ENCODE results near the gene CACNA1S. TPM values are rescaled to one million over a fixed set of nuclear protein-coding genes. Genes with fewer than 3 reads are reported as not detected.

The CACNA1S gene
- 0.15 and 0.24 TPM in 2 replicates for total RNA-seq (2014; rRNA removed; shearing (Covaris generic))

- H3K4me3 ChIP-seq: no peak within 1 kb of the TSS
- H3K27me3 ChIP-seq: no peaks in the 10 kb centered on the region
- no peak within 1 kb of the TSS for H3K27ac ChIP-seq
- DNase-seq: peak; percentile 78 to 83
- peaks cover 10% of the 10 kb centered on the region for H3K4me1 ChIP-seq
- H3K36me3 ChIP-seq: no peaks in the 10 kb centered on the region
- 0 out of 2 replicates have a peak, but pooled peaks cover 3% of the 10 kb centered on the region for H3K9me3 ChIP-seq (replicated peaks)
Measured at GRCh38 chr1:201112173-201112731, at the start of gene CACNA1S. TSS of gene CACNA1S (minus strand) at chr1:201112426. CDS start at chr1:201112339, 87 bp downstream.

GRCh38 chr1:201157949-201158348, 45.7 kb upstream of the CACNA1S start:
- DNase-seq: no peak
- peaks cover 8% of the 10 kb centered on the region; the same call in 1 of the 2 replicates for H3K4me1 ChIP-seq
- H3K4me3 ChIP-seq: no peak overlapping the region
- H3K27ac ChIP-seq: no peak overlapping the region
- no peaks in the 10 kb centered on the region for H3K36me3 ChIP-seq
- H3K27me3 ChIP-seq: no peaks in the 10 kb centered on the region
- peaks cover 3% of the 10 kb centered on the region; the same call in 1 of the 2 replicates for H3K9me3 ChIP-seq (replicated peaks)

DNA sequence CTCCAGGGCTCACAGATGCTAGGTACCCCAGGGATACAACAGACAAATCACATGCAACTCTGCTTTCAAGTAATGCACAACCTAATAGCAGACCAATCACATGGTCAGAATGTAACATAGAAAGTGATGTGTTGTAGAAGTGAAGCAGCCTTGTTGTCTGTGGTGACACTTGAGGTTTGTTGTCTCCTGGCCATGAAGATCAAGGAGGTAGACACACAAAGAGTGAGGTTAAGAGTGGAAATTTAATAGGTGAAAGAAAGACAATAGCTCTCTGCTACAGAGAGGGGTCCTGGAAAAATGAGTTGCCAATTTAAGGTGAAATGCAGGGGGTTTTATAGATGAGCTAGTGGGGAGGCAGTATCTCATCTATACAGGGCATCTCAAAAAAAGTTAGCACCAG, 44.6 kb upstream of the CACNA1S start:
- peaks cover 9% of the 10 kb centered on the region; the same call in 1 of the 2 replicates for H3K4me1 ChIP-seq
- H3K4me3 ChIP-seq: no peak overlapping the region
- H3K27ac ChIP-seq: no peak overlapping the region
- H3K27me3 ChIP-seq: no peaks in the 10 kb centered on the region
- H3K36me3 ChIP-seq: no peaks in the 10 kb centered on the region
- no peak for DNase-seq
- H3K9me3 ChIP-seq (replicated peaks): peaks cover 3% of the 10 kb centered on the region; the same call in 1 of the 2 replicates

DNA sequence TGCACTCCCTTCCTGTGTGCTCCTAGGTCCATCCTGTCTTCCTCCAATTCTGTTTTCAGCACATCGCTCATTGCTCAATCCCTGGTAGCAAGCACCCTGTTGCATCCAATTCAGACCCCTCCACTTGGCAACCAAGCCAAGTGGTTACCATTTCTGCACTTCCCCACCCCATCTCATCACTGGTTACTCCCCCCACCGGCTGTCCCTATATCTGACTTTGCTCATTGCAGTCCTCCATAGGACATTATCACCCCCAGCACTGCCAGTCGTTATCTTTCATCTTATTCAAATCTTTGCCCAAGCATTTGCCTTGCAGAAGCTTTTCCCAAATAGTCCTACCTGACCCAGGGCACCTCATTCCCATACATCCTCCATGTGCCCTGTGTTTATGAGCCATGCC, 44.1 kb upstream of the CACNA1S start:
- H3K36me3 ChIP-seq: no peaks in the 10 kb centered on the region
- H3K27me3 ChIP-seq: no peaks in the 10 kb centered on the region
- no peak for DNase-seq
- peaks cover 9% of the 10 kb centered on the region; the same call in 1 of the 2 replicates for H3K4me1 ChIP-seq
- no peak overlapping the region for H3K27ac ChIP-seq
- peaks cover 3% of the 10 kb centered on the region; the same call in 1 of the 2 replicates for H3K9me3 ChIP-seq (replicated peaks)
- H3K4me3 ChIP-seq: no peak overlapping the region

DNA sequence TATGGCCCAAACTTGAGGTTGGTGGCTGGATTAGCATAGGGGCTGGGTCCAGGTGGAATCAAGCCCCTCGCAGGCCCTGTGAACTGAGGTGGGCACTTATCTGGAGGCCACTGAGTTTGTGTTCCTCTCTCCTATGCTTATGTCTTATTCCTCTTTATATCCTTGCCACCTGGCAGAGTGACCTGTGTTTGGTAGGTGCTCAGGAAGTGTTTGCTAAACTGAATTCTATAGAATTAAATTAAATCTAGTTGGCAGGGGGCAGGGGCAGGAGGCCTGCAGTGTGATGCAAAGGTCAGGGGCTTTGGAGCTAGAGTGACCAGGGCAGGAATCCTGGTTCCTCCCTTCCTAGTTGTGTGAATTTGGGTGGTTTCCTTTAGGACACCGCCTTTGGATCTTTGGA, 43.1 kb upstream of the CACNA1S start:
- no peak overlapping the region for H3K4me3 ChIP-seq
- H3K36me3 ChIP-seq: peaks cover 2% of the 10 kb centered on the region
- no peak overlapping the region for H3K27ac ChIP-seq
- H3K27me3 ChIP-seq: no peaks in the 10 kb centered on the region
- DNase-seq: no peak
- H3K4me1 ChIP-seq: peaks cover 9% of the 10 kb centered on the region; the same call in 1 of the 2 replicates
- peaks cover 3% of the 10 kb centered on the region; the same call in 1 of the 2 replicates for H3K9me3 ChIP-seq (replicated peaks)

- peak within 1 kb of the TSS; percentile 81 for H3K4me3 ChIP-seq
- H3K27ac ChIP-seq: peak within 1 kb of the TSS; percentile 43
- peak; percentile 99 for DNase-seq
- peaks cover 10% of the 10 kb centered on the region for H3K36me3 ChIP-seq
- peaks cover 9% of the 10 kb centered on the region; the same call in 1 of the 2 replicates for H3K4me1 ChIP-seq
- H3K9me3 ChIP-seq (replicated peaks): peaks cover 3% of the 10 kb centered on the region; the same call in 1 of the 2 replicates
- H3K27me3 ChIP-seq: no peaks in the 10 kb centered on the region
Measured at GRCh38 chr1:201154389-201155165, 42.4 kb upstream of the CACNA1S start, which contains the start of gene TMEM9. TSS of gene TMEM9 (minus strand) at chr1:201154474. CDS start at chr1:201153923, 551 bp downstream.

GRCh38 chr1:201153474-201154388, 41.5 kb upstream of the CACNA1S start:
- H3K27me3 ChIP-seq: no peaks in the 10 kb centered on the region
- H3K27ac ChIP-seq: peak overlapping the region; percentile 43
- H3K9me3 ChIP-seq (replicated peaks): peaks cover 3% of the 10 kb centered on the region; the same call in 1 of the 2 replicates
- H3K4me1 ChIP-seq: peaks cover 9% of the 10 kb centered on the region; the same call in 1 of the 2 replicates
- no peak for DNase-seq
- H3K36me3 ChIP-seq: peaks cover 15% of the 10 kb centered on the region
- H3K4me3 ChIP-seq: peak overlapping the region; percentile 81

DNA sequence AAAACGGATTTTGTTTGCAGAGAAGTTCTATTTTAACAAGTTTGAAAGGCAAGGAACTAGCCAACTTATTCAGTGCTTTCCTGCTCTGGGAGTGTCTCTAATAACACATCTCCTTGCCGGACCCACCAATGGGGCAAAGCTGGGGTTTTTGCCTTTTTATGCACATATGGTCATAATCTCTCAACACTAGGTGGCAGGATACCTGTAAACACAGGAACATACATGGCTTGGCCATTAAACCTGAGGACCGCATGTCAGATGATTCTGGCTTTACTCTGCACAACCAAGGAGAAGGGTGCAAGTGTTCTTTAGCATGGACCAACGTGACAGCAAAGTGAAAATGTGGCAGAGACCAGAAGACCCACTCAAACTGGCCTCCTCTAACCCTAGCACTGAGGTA, 37.2 kb upstream of the CACNA1S start:
- peaks cover 40% of the 10 kb centered on the region for H3K36me3 ChIP-seq
- H3K27ac ChIP-seq: no peak overlapping the region
- DNase-seq: peak in 1 of 2 experiments; percentile 62
- H3K9me3 ChIP-seq (replicated peaks): no peaks in the 10 kb centered on the region
- H3K27me3 ChIP-seq: no peaks in the 10 kb centered on the region
- H3K4me3 ChIP-seq: no peak overlapping the region
- peaks cover 7% of the 10 kb centered on the region; the same call in 1 of the 2 replicates for H3K4me1 ChIP-seq

DNA sequence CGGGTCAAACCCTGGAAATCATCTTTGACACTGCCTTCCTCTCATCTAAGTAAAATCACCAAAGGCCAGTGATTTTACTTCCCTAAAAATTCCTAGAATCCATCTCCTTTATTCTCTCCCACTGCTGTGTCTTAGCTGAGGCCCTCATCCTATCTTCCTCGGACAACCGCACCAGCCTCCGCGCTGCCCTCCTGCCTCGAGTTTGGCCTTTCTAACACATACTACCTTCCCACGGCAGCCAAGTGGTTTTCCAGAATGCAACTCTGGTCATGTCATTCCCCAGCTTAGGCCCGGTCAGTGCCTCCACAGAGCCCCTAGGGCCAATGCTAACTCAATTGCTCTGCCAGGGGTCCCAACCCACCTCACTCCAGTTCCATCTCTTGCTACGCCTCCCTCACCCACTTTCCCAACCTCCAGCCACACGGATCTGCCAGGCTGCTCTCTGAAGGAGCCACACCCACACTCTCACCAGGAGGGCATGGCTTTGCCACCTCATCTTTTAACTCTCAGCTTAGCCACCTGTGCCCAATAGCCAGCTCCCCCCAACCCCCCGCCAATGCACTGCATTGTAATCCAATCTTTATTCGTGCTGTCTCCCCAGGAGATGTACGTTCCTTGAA, 35.3 kb upstream of the CACNA1S start:
- Histone ChIP-seq H3K36me3 (peaks cover 52% of the 10 kb centered on the region), H3K27ac (no peak overlapping the region)
- no peak for DNase-seq

GRCh38 chr1:201146626-201147390, 34.6 kb upstream of the CACNA1S start:
- Histone ChIP-seq H3K4me3 (no peak overlapping the region), H3K36me3 (peaks cover 57% of the 10 kb centered on the region), H3K9me3 (replicated peaks) (no peaks in the 10 kb centered on the region)

More for the DNA sequence above, 35.3 kb upstream of the CACNA1S start:
- Histone ChIP-seq H3K9me3 (replicated peaks) (no peaks in the 10 kb centered on the region), H3K4me1 (no peaks in the 10 kb centered on the region), H3K4me3 (no peak overlapping the region), H3K27me3 (no peaks in the 10 kb centered on the region)

DNA sequence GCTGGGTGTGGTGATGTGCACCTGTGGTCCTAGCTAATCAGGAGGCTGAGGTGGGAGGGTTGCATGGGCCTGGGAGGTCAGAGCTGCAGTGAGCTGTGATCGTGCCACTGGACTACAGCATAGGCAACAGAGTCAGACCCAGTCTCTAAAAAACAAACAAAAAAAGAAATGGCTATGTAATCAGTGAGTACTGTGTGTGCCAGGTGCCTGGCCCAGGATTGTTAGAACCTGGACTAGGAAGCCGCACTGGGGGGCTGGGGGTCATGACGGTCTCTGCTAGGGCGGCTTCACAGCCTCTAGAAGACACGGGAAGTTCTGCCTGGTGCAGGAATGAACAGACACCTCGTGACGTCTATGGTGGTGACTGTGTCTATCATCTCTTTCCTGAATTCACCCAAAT, 33.6 kb upstream of the CACNA1S start:
- H3K27me3 ChIP-seq: no peaks in the 10 kb centered on the region
- H3K27ac ChIP-seq: no peak overlapping the region
- no peaks in the 10 kb centered on the region for H3K9me3 ChIP-seq (replicated peaks)
- DNase-seq: no peak
- H3K4me1 ChIP-seq: no peaks in the 10 kb centered on the region
- H3K36me3 ChIP-seq: peaks cover 57% of the 10 kb centered on the region
- H3K4me3 ChIP-seq: no peak overlapping the region

More at GRCh38 chr1:201146626-201147390, 34.6 kb upstream of the CACNA1S start:
- H3K27ac ChIP-seq: no peak overlapping the region
- no peak for DNase-seq
- no peaks in the 10 kb centered on the region for H3K27me3 ChIP-seq
- H3K4me1 ChIP-seq: no peaks in the 10 kb centered on the region

DNA sequence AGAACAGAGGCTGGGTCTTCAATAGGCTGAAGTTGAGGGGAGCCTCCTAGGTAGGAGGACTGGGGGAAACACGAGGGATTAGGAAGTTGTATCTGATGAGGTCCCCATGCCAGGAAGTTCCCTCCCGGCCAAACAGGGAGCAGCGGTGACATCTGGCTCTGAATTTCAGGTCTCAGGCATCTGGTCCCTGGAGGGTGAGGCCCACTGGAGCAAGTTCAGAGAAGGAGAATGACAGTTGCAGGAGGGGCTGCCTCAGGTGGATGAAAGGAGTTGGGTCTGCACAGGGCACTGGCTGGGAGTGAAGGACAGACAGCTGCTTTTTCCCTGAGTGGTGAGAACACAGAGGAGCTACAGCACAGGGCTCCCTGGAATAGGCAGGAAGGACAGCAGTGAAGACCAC, 32.9 kb upstream of the CACNA1S start:
- DNase-seq: no peak
- no peak overlapping the region for H3K27ac ChIP-seq
- no peaks in the 10 kb centered on the region for H3K27me3 ChIP-seq
- H3K4me3 ChIP-seq: no peak overlapping the region
- no peaks in the 10 kb centered on the region for H3K4me1 ChIP-seq
- H3K36me3 ChIP-seq: peaks cover 52% of the 10 kb centered on the region
- H3K9me3 ChIP-seq (replicated peaks): no peaks in the 10 kb centered on the region

GRCh38 chr1:201144701-201145100, 32.5 kb upstream of the CACNA1S start:
- H3K4me3 ChIP-seq: no peak overlapping the region
- no peaks in the 10 kb centered on the region for H3K4me1 ChIP-seq
- no peak for DNase-seq
- H3K36me3 ChIP-seq: peaks cover 50% of the 10 kb centered on the region
- H3K27ac ChIP-seq: no peak overlapping the region
- H3K9me3 ChIP-seq (replicated peaks): no peaks in the 10 kb centered on the region
- no peaks in the 10 kb centered on the region for H3K27me3 ChIP-seq
